HG02870 (cell line): ENCODE results near the gene SERPINI2.
"Not testable (repeated sequence)": the region's sequence is repeated elsewhere in the genome, so short reads cannot be mapped to it uniquely, and the experiment has no call there.

Source experiments
- ATAC-seq: cut with Tn5 transposase; IDR thresholded peaks from one replicate; pipeline ENCODE4 v1.9.1; 2021; ENCODE audit warnings: mild to moderate bottlenecking, moderate library complexity; ENCODE audit not compliant: unreplicated experiment

SERPINI2 gene

GRCh38 chr3:167451282-167451681 is 22.6 kb downstream of the SERPINI2 start:
- no peak for ATAC-seq

- no peak for ATAC-seq
Measured at GRCh38 chr3:167450675-167451074, 23.2 kb downstream of the SERPINI2 start.

DNA sequence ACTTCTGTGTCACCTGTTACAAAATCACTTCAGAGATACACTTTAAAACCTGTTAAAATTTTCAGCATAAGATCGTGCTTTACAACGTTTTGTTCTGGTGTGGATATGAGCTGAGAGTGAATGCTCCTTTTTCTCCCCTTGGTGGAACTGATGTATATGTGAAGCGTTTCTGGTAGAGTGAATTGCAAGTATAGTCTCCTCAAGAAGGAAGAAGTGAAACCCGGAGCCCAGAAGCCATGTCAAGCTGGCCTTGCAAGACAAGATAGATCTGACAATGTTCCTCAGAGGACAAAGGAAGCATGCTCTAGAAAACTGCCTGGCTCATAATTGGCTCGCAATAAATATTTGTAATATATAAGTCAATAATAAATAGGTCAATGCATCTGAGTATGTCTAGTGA is 23.6 kb downstream of the SERPINI2 start:
- ATAC-seq = no peak

DNA sequence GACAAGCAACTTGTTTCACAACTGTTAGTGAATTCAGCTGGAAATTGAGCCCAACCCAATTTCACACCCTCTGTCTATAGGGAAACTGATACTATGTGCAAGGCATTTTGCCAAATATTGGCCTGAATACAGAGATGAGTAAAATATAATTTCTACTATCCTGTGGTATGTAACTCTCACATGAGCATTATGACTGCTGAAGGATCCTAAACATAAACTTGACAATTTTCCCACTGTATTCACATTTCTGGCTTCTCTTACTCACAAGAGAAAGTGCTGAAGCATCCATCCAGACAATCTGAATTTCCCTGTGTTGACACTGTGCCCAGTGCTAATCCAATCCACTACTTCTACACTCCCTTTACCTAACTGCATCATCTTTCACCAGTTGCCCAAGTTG is 28.4 kb downstream of the SERPINI2 start:
- no peak for ATAC-seq

GRCh38 chr3:167441256-167441655 is 32.6 kb downstream of the SERPINI2 start:
- ATAC-seq = no peak

DNA sequence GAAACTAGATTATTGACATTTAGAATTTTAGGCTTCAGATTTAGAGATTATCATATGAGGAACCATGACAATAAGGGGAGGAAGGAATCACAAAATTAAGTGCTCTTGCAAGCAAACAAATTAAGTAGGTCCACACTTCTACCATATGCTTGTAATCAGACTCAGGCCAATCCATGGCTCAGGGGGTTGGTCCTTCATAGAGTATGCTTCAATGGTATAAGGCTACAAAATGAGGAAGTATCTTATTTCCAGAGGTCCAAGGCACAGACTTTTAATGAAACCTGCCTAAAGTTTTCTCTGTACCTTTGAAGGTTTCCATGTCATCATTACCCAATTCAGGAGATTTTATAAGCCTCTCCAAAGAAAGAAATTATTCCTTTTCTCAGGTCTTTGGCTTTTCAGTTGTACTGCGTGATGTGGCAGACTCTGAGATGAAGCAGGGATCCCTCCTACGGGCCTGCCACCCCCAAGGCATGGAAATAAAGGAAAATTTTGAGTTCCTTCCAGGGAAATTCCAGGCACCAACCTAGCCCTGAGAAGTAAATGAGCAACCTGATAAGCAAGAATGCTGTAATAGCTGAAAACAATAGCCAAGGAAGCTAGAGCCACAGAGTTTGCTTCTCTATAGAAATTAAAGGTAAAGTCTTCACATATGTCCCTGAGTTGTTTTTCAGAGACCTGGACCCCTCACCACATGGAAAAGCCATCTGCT is 36.3 kb downstream of the SERPINI2 start:
- no peak for ATAC-seq

DNA sequence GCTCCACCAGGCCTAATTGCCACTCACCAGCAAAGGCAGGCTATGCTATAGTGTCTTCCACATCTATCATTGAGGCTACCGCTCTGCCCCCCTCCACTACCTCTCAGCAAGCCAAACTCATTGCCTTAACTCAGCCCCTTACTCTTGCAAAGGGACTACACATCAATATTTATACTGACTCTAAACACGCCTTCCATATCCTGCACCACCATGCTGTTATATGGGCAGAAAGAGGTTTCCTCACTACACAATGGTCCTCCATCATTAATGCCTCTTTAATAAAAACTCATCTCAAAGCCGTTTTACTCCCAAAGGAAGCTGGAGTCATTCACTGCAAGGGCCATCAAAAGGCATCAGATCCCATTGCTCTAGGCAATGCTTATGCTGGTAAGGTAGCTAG is 46.9 kb downstream of the SERPINI2 start:
- not testable (repeated sequence) for ATAC-seq

- ATAC-seq = not testable (repeated sequence)
Measured at GRCh38 chr3:167422396-167422795, 51.4 kb downstream of the SERPINI2 start.

DNA sequence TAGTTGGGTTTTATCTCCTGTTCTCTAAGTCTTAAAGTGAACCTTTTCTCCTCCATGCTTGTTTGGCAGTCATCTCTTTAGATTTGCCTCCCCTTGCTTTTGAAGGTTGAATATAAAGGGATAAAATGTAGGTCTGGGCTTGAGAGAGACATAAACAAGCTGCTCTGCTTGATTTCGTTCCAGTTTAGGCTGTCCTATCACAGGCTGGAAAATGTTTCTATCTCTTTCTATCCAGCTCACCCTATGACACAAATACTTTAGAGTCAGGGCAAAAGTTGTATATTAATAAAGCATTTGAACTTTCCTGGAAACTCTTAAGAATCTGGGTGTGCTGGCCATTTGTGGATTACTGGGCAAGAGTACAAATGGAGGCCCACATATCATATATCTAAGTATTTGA is 64.2 kb downstream of the SERPINI2 start:
- no peak for ATAC-seq

- no peak for ATAC-seq
Measured at GRCh38 chr3:167406876-167407492, 66.9 kb downstream of the SERPINI2 start.

DNA sequence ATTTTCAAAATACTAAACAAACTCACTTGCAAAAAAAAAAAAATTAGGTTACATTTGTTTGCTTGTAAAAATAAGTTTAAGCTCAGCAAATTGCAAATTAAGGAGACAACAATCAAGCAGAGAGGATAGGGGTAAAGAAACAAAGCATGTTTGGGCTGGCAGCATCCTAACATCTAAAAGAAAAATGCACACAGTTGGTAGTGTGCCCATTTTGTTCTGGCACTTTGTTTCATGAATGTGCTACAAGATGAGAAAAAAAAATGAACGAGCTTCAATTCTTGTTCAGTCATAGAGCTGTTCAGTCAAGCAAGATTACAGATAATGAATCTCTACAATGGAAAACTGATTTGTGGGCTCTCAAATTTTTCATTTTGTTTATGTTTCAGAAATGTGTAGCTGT is 76.0 kb downstream of the SERPINI2 start:
- ATAC-seq = no peak

- no peak for ATAC-seq
Measured at GRCh38 chr3:167396075-167396474, 77.8 kb downstream of the SERPINI2 start.

- no peak for ATAC-seq
Measured at GRCh38 chr3:167394003-167394402, 79.8 kb downstream of the SERPINI2 start.
